ENCODE results near the gene PLD3.

Gene PLD3, protein sequence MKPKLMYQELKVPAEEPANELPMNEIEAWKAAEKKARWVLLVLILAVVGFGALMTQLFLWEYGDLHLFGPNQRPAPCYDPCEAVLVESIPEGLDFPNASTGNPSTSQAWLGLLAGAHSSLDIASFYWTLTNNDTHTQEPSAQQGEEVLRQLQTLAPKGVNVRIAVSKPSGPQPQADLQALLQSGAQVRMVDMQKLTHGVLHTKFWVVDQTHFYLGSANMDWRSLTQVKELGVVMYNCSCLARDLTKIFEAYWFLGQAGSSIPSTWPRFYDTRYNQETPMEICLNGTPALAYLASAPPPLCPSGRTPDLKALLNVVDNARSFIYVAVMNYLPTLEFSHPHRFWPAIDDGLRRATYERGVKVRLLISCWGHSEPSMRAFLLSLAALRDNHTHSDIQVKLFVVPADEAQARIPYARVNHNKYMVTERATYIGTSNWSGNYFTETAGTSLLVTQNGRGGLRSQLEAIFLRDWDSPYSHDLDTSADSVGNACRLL

DNA sequence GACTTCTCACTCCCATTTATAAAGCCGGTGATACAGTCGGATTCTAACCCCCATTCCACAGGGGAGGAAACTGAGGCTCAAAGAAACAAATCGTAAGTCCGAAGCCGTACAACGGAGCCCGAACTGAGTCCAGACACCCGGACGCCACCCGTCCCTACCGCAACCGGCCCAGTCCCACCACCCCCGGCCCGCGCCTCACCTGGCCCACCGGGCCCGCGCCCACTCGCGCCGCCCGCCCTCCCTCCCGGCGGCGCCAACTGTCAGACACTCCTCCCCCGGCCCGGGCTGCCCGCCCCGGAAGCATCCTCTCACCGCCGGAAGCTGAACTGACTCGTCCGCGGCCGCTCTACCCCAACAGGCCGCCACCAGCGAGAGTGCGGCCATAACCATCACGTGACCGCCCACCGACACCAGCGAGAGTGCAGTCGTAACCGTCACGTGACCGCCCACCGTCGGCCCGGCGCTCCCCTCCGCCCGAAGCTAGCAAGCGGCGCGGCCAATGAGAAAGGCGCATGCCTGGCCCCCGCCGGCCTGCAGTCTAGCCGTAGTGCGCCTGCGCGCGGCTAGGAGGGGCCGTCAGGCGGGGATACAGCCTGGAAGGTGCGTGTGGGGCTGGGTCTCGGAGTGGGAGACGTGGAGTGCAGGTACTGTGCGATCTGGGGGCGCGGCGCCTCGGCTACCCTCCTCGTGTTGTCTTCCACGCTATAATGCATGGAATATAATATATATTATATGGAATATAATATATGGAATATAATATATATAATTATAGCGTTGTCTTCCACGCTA is at the start of gene PLD3, which contains the start of gene C19orf47:
Gene PLD3 (plus strand): TSS at position 571 of the 789 bp plus-strand sequence. CDS start 17,789 bp downstream, outside the sequence.
Gene C19orf47 (minus strand): TSS at position 273 of the 789 bp plus-strand sequence. CDS start 6,540 bp downstream, outside the sequence.
- DNase-seq = peak; percentile 99

DNA sequence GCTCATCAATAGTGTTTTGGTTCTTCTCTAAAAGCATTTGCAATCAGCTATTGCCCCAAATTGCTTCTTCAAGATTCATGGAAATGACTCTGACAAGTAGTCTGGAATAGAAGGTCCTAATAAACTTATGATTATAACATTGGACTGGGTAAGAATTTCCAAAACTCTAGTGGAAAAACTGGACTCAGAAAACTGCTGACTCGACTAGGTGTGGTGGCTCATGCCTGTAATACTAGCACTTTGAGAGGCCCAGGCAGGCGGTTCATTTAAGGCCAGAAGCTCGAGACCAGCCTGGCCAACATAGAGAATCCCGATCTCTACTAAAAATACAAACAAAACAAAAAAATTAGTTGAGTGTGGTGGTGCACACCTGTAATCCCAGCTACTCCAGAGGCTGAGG is 47.8 kb upstream of the PLD3 start:
- no peak for DNase-seq

DNA sequence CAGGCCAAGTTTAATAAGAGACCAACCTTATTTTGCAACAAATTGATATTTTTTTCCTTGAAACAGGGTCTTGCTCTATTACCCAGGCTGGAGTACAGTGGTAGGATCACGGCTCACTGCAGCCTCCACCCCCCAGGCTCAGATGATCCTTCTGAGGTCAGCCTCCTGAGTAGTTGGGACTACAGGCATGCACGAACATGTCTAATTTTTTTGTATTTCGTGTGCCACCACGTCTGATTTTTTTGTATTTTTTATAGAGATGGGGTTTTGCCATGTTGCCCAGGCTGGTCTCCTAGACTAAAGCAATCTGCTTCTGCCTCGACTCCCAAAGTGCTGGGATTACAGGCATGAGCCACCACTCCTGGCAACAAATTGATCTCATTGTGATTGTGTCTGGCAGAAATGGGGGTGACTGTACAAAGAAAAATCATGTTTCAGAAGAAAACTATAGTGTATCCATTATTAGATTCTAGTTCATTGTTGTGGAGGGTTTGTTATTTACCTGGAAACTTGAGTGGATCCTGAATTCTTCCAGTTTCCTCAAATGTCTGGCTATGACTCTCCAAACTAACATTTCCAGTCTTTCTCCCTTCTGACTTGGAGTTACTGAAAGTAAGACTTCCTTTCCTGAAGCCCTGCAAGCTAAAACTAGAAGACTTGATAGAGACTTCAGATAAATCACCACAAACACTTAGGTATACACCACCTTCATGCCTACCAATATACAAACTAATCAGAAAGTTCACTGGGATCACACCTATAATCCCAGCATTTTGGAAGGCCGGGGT is 46.1 kb upstream of the PLD3 start:
- DNase-seq = no peak

DNA sequence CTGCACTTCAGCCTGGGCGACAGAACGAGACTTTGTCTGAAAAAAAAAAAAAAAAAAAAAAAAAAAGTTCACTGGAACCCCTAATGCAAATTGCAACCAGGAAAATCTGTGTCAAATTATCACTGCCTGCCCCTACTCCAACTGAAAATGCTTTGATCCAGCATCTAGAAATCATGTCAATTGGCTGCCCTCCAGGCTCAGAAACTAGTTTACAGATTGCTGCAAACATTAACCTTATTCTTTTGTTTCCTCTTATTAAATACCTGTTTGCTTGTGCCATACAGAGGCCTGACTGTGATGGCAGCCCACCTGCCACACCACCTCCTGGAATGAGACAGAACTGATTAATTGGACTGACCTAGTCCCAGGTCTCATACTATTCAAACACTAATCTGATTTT is 44.7 kb upstream of the PLD3 start:
- DNase-seq = no peak

DNA sequence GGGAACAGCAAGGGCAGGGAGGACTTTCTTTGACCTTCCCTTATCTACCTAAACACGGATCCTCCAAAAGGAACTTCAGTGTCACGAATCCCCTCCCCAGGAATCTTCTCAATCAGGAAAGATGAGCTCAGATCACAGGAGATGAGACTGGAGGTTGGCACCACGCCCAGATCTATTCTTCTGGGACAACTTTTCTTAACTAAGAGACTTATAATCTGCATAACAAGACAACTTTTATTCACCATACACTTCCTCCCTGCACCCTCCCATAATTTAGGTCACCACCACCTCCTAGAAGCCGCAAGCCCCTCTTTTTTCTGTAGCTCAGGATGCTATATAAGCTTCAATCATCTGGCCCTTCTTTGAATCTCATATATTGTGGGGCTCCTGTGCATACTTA is 44.2 kb upstream of the PLD3 start:
- no peak for DNase-seq

DNA sequence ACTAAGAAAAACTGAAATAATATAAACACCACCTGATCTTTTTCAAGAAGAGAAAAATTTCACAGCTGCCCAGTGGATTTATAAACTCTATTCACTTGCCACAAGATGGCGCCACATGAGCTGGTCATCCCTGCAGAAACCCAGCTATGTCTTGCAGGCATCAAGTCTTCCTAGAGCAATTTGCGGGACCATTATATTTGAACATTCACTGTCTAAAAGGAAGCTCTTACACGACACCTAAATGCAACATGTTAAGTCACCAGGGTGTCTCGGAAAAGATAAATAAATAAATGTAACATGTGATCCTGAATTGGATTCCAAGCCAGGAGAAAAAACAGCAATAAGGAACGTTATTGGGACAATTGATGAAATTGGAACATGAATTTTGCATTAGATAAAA is 43.1 kb upstream of the PLD3 start:
- peak; percentile 22 for DNase-seq

DNA sequence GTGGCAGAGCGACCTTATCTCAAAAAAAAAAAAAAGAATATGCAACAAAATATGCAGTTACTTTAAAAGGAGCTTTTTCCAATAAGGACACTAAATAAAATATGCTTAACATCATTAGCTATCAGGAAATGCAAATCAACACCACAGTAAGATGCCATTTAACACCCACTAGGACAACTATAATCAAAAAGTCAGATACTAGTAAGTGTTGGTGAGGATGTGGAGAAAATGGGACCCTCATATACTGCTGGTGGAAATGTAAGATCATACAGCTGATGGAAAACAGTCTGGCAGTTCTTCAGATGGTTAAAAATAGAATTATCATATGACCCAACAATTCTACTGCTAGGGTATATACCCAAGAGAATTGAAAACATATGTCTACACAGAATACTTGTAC is 38.8 kb upstream of the PLD3 start:
- no peak for DNase-seq

DNA sequence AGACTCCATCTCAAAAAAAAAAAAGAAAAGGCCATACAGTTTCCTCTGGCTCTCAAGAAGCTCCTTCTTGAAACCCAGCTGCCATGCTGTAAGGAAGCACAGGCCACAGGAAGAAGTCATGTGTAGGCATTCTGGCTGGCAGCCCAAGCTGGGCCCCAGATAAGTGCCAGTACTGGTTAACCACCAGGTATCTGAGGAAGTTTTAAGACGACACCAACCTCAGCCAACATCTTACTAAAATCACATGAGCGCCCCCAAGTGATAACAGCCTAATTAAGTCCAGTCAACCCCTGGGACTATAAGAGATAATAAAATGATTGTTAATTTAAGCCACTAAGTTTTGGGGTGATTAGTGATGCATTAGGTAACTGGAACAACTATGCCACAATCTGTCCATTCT is 36.0 kb upstream of the PLD3 start:
- no peak for DNase-seq

DNA sequence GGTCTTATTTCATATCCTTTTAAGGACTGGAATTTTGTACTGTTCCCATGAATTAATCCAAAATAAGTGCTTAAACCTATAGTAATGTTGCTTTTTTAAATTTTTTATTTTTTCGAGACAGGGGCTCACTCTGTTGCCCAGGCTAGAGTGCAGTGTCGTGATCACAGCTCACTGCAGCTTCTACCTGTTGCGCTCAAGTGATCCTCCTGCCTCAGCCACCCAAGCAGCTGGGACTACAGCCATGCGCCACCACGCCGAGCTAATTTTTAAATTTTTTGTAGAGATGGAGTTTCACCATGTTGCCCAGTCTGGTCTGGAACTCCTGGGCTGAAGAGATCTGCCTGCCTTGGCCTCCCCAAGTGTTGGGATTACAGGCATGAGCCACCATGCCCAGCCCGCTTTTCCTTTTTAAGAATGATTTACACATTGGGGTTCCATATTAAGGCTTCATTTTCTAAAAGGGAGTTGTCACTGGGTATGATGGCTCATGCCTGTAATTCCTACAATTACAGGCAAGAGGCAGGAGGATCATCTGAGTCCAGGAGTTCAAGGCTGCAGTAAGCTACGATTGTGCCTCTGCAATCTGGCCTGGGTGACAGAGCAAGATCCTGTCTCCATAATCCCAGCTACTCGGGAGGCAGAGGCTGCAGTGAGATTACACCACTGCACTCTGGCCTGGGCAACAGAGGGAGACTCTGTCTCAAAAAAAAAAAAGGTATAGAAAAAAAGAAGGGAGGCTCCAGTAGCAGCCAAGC is 35.1 kb upstream of the PLD3 start:
- no peak for DNase-seq

DNA sequence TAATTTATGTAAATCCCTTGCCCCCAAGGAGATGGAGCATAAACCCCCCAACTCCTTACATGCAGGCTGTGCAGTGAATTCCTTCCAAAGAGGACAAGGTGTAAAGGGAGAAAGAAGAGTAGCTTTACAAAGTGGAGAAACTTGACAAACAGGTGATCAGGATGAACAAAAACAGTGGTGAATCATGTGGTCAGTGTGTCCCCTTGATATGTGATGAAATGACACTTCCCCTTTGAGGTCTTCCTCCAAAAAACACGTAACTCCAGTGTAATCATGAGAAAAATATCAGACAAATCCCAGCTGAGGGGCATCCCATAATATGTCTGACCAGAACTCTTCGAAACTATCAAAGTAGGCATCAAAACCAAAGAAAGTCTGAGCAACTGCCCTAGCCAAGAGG is 33.8 kb upstream of the PLD3 start:
- DNase-seq = no peak

DNA sequence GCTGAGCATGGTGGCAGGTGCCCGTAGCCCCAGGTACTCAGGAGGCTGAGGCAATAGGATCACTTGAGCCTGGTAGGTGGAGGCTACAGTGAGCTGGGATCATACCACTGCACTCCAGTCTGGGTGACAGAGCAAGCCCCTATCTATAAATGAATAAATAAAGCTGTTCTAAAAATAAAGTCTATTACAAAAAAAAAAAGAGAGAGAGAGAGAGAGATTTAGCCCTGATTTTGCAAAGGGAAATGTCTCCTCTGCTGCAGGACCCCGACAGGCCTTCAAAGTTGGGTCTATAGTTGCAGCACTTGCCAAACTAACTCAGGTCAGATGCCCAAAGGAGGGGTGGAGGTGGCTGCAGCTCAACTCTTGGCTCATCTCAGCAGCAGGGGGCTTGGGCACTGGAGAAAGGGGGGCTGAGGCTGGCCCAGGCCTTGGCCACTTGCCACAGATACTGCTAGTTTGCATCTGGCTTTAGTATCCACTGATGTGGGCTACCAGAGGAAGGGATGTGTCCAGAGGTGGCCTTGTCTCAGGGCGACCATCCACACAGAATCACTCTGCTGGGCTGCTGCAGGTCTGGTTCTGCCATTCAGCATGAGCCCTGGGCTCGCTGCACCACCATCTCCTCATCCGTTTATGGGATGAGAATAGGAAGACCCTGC is 32.6 kb upstream of the PLD3 start:
- DNase-seq = no peak

DNA sequence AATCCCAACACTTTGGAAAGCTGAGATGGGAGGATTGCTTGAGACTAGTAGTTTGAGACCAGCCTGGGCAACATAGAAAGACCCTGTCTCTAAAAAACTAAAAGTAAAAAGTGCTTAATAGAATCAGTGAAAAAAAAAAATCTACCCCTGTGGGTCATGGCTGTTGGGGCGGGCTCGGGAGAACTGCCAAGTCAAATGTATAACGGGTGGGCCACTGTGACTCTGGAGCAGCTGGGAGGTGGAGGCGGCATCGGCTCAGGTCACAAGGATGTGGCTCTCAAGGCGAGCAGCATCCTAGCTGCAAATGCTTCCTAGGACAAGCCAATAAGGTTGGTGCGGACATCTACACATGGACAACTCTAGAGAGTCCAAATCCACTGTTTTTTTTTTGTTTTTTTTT is 31.2 kb upstream of the PLD3 start:
- no peak for DNase-seq

DNA sequence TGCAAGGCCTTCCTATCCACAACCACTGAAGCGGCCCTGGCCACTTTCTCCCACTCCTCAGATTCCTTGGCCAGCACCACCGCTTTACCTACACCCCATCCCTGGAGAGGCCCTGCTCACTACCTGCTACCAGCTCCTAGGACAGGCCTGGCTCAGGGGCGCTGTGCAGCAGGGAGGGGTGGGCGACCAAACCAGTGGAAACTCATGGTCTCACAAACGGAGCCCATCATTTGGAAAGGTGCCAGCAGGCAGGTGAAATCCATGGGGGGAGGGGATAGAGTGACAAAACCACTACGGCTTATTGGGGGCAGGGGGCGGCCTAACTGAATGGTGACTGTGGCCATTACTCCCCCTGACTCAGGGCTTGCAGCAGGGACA is 27.9 kb upstream of the PLD3 start:
- no peak for DNase-seq

DNA sequence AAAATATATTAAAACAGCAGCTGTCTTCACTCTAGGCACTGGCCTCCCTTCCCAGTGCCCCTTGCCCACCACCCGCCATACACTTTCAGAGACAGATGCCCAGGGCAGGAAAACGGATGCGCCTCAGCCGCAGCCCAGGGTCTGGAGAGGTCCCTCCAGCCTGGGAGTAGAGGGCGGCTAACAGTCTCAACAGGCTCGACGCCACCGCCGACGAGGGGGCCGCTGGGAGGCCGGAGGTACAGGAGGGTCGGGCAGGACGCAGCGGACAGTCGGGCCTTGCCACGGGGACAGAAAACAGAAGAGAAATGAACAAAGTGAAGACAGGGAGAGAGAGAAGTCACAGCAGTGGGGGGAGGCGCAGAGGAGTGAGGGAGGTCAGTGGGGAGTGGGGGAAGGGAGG is 27.4 kb upstream of the PLD3 start:
- DNase-seq = no peak

DNA sequence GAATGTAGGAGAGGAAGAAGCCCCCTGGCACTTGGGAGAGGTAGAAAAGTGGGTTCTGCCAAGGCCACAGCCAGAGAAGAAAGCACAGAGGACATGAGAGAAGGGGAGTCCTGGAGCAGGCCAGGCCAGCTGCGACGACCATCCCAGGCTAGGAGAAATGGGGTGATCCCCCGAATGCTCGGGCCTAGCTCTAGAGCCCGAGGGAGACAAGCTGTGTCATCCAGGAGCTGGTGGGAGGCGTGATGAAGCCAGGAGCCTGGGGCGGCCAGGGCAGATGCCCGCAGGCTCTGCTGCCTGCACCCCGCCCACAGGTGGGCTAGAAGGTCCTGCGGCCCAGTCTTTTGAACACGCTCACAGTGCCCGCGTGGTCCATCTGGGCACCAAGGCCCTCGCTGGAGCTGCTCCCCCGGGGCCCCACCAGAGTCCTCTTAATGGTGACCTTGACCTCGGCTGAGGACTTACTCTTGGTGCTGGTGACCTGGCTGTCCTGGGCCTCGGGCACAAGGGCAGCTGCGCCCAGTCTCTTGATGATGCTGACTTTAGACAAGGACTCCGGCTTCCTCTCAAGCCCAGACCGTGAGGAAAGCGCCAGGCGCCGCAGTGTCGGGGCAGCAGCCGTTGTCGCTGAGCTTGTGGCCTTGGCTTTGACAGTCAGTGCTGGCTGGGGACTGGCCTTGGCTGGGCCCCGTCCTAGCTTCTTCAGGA is 26.8 kb upstream of the PLD3 start:
- no peak for DNase-seq

DNA sequence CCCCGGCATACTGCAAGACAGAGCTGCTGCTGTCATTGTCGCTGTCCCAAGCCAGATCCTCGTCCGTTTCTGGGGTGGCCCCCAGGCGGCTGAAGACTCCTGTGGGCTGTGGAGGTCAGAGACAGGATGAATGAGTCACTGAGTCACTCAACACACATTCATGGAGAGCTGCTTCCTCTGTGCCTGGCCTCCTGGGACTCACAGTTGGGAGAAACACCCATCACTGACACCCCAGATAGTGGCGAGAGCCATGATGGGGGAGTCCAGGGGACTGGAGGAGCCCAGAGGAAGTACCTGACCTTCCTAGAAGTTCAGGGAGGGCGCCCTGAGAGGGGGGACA is 26.3 kb upstream of the PLD3 start:
- no peak for DNase-seq

DNA sequence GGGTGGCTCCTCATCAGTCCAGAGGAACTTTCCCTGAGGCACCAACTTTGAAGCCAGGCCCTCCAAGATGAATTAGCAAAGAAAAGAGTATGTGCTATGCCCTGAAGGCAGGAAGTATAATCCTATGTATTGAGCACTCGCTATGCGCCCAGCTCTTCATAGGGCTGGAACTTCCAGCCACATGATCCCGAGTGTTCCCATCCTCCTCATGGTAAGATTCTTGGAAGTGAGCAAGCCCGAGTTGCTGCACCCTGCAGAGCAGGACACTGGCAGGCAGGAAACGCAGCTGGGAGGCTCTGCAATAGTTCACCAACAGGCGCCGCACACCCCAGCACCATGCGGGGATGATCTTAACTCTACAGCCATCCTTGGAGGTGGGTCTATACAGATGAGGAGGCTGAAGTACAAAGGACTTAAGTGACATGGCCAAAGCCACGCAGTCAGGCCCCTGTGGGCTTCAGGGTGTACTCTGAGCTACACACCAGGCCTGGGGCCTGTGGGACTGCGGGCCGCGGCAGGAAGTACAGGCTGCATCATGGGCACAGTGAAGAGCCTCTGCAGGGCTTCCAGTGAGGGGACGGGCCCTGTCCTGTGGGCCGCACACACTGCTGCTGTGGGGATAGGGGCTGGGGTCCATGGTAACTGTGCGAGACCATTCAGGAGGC is 25.4 kb upstream of the PLD3 start:
- DNase-seq = no peak

DNA sequence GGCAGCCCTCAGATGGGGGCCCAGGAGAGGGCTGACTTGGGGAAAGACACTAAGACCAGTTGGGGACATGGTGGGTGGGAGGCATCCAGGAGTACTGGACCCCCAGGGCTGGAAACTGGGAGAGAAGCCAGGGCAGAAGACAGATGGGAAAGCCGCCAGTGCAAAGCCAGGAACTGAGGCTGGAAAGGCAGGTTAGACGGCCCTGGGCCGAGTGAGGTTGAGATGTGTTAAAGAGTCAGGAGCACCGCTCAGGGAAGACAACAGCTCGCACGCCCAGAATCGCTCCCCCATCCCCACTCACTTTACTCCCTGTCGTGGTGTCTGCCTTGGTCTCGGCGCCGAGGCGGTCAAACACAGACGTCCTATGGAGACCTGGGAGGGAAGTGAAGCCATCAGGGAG is 24.8 kb upstream of the PLD3 start:
- no peak for DNase-seq

DNA sequence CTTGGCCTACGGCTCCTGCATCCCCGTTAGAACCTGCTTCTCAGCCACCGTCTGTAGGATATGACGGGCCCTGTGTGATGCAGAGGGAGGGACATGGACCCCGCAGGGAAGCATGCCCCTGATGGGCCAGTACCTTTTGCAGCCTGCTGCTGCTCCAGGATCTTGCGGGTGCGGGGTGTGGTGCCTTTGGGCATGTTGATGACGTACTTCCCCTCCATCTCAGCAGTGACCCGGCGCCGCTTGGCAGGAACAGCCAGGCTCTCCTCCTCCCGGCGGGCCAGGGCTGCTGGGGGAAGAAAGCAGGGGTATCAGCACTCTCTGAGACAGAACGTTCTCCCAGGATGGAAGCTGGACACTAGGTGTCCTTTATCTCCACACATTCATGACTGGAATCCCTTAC is 22.3 kb upstream of the PLD3 start:
- no peak for DNase-seq

DNA sequence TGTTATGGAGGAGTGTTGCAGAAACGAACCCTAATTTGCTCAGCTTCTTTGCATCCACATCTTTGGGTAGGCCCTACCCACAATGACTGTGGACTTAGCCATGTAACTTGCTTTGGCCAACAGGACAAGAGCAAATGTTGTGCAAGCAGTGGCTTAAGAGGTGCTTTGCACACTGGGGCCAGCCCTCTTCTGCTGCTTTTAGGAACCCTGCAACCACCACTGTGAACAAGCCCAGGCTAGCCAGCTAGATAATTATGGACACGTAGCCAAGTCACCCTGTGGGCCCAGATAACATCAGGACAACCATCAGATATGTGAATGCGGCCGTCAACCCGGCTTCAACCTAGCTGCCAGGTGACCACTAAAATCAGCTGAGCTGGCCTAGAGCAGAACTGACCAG is 17.4 kb upstream of the PLD3 start:
- no peak for DNase-seq

DNA sequence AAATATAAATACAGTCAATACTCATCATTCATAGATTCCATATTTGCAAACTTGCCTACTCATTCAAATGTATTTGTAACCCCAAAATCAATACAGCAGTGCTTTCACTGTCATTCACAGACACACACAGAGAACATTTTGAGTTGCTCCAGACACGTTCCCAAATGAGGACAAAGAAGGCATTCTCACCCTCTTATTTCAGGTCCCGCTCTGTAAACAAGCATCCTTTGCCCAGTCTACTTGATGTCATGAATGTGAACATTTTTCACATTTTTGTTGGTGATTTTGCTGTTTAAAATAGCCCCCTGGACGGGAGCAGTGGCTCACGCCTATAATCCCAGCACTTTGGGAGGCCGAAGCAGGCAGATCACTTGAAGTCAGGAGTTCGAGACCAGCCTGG is 15.8 kb upstream of the PLD3 start:
- DNase-seq = no peak

Measured in amniotic stem cell (primary cell).